Measurements from ENCODE around the gene SLC24A4. TPM values are rescaled to one million over a fixed set of nuclear protein-coding genes. Genes with fewer than 3 reads are reported as not detected.

The SLC24A4 gene
- polyA plus RNA-seq, 1 donor from 2014 or later: 0.17 TPM

GRCh38 chr14:92473969-92474535 lies 151.1 kb downstream of the SLC24A4 start:
- Histone ChIP-seq H3K36me3 (ENCODE audit: insufficient read depth, low read length) (no peaks in the 10 kb centered on the region), H3K27ac (ENCODE audit: low read length) (no peak overlapping the region), H2AFZ (ENCODE audit: low read depth, low read length) (no peak overlapping the region), H3K4me3 (ENCODE audit: low read length) (no peak overlapping the region), H3K79me2 (replicated peaks; ENCODE audit: insufficient read depth, low read length) (no peaks in the 10 kb centered on the region), H3K4me2 (ENCODE audit: low read length) (no peak overlapping the region), H3K27me3 (ENCODE audit: insufficient read depth, low read depth, low read length) (no peaks in the 10 kb centered on the region), H4K20me1 (ENCODE audit: insufficient read depth) (no peaks in the 10 kb centered on the region), H3K9ac (ENCODE audit: low read length) (no peak overlapping the region), H3K9me2 (ENCODE audit: insufficient read depth, low read length) (no peaks in the 10 kb centered on the region), H3F3A (ENCODE audit: insufficient read depth, low read length, poor library complexity, severe bottlenecking) (no peaks in the 10 kb centered on the region), H3K9me3 (ENCODE audit: low read length) (no peaks in the 10 kb centered on the region)
- TF ChIP-seq CTCF (IDR thresholded peaks at IDR 0.05; ENCODE audit: poor library complexity, severe bottlenecking) (no peak), SMC3 (conservative IDR thresholded peaks at IDR 0.05; ENCODE audit: poor library complexity) (no peak), TAF1 (IDR thresholded peaks at IDR 0.05; ENCODE audit: low read depth) (no peak), RAD21 (conservative IDR thresholded peaks at IDR 0.05) (no peak), MXI1 (conservative IDR thresholded peaks at IDR 0.05; ENCODE audit: poor library complexity, severe bottlenecking) (no peak), EP300 (conservative IDR thresholded peaks at IDR 0.05; ENCODE audit: poor library complexity, severe bottlenecking) (no peak), REST (IDR thresholded peaks at IDR 0.05; ENCODE audit: borderline replicate concordance) (no peak), EZH2 (IDR thresholded peaks at IDR 0.05; ENCODE audit: borderline replicate concordance, insufficient read depth, low read length, poor library complexity, severe bottlenecking) (no peak), POLR2AphosphoS5 (IDR thresholded peaks at IDR 0.05) (no peak)

- Histone ChIP-seq H4K20me1 (ENCODE audit: insufficient read depth) (no peaks in the 10 kb centered on the region), H3K79me2 (replicated peaks; ENCODE audit: insufficient read depth, low read length) (no peaks in the 10 kb centered on the region), H3K4me2 (ENCODE audit: low read length) (no peak overlapping the region), H3K9ac (ENCODE audit: low read length) (no peak overlapping the region), H3K9me3 (ENCODE audit: low read length) (no peaks in the 10 kb centered on the region), H2AFZ (ENCODE audit: low read depth, low read length) (no peak overlapping the region), H3K9me2 (ENCODE audit: insufficient read depth, low read length) (no peaks in the 10 kb centered on the region), H3K27ac (ENCODE audit: low read length) (no peak overlapping the region), H3F3A (ENCODE audit: insufficient read depth, low read length, poor library complexity, severe bottlenecking) (no peaks in the 10 kb centered on the region), H3K4me3 (ENCODE audit: low read length) (no peak overlapping the region), H3K27me3 (ENCODE audit: insufficient read depth, low read depth, low read length) (no peaks in the 10 kb centered on the region), H3K36me3 (ENCODE audit: insufficient read depth, low read length) (no peaks in the 10 kb centered on the region)
- TF ChIP-seq MXI1 (conservative IDR thresholded peaks at IDR 0.05; ENCODE audit: poor library complexity, severe bottlenecking): no peak
- no peak for TF ChIP-seq EP300 (conservative IDR thresholded peaks at IDR 0.05; ENCODE audit: poor library complexity, severe bottlenecking)
- no peak for TF ChIP-seq RAD21 (conservative IDR thresholded peaks at IDR 0.05)
- TF ChIP-seq REST (IDR thresholded peaks at IDR 0.05; ENCODE audit: borderline replicate concordance): no peak
- TF ChIP-seq EZH2 (IDR thresholded peaks at IDR 0.05; ENCODE audit: borderline replicate concordance, insufficient read depth, low read length, poor library complexity, severe bottlenecking): no peak
- no peak for TF ChIP-seq TAF1 (IDR thresholded peaks at IDR 0.05; ENCODE audit: low read depth)
- no peak for TF ChIP-seq SMC3 (conservative IDR thresholded peaks at IDR 0.05; ENCODE audit: poor library complexity)
- TF ChIP-seq CTCF (IDR thresholded peaks at IDR 0.05; ENCODE audit: poor library complexity, severe bottlenecking): no peak
- TF ChIP-seq POLR2AphosphoS5 (IDR thresholded peaks at IDR 0.05): no peak
These were observed 152.1 kb downstream of the SLC24A4 start for GRCh38 chr14:92475037-92475436.

All from neural cell (in vitro differentiated cells).